A673 (cell line): ENCODE measurements around the gene IGF1R. TPM values are rescaled to one million over a fixed set of nuclear protein-coding genes. Genes with fewer than 3 reads are reported as not detected.

Experiments
- BruUV-seq: library from RNA; stranded (reverse); fragments of 400-500 nt; replicated peaks from 2 replicates; lab custom pipeline; 2021; lab: Mats Ljungman, UMichigan
- CTCF ChIA-PET: fragments of 300-600 bp; sonication (Branson Sonifier 250); formaldehyde crosslinking; loops from one replicate; lab custom pipeline; 2022; ENCODE audit warnings: antibody characterized with exemption; lab: Charles Lee
- POLR2A ChIA-PET: fragments of 300-600 bp; sonication (Branson Sonifier 250); formaldehyde crosslinking; loops from one replicate; lab custom pipeline; 2022; ENCODE audit warnings: antibody characterized with exemption; ENCODE audit not compliant: low non-redundant PET; lab: Charles Lee
- DNase-seq: peaks from one replicate; pipeline ENCODE4 v3.0.0-alpha.2; 2015; ENCODE audit warnings: low spot score
- H3K27ac ChIP-seq: fragments of 200-600 bp; sonication (generic); 2 replicates; pipeline ENCODE4 v1.5.1; 2016; ENCODE audit warnings: mixed run types, low read depth, mild to moderate bottlenecking, mixed read lengths, antibody characterized with exemption, low read length; ENCODE audit not compliant: poor library complexity, severe bottlenecking
- H3K27me3 ChIP-seq: fragments of 200-600 bp; sonication (generic); replicated peaks from 2 replicates; pipeline ENCODE4 v1.6.1; 2017; ENCODE audit warnings: mixed run types, low read depth, mild to moderate bottlenecking, mixed read lengths, antibody characterized with exemption, low read length; ENCODE audit not compliant: insufficient read depth, poor library complexity
- H3K36me3 ChIP-seq: fragments of 200-600 bp; sonication (generic); 2 replicates; pipeline ENCODE4 v1.6.1; 2016; ENCODE audit warnings: mixed run types, mild to moderate bottlenecking, mixed read lengths, antibody characterized with exemption, low read length; ENCODE audit not compliant: insufficient read depth, poor library complexity, severe bottlenecking
- H3K4me1 ChIP-seq: fragments of 200-600 bp; sonication (generic); 2 replicates; pipeline ENCODE4 v1.6.1; 2017; ENCODE audit warnings: mixed run types, mild to moderate bottlenecking, mixed read lengths, antibody characterized with exemption, low read length; ENCODE audit not compliant: insufficient read depth, poor library complexity, severe bottlenecking
- H3K4me3 ChIP-seq: fragments of 200-600 bp; sonication (generic); 2 replicates; pipeline ENCODE4 v1.5.1; 2016; ENCODE audit warnings: low read depth, mixed run types, mild to moderate bottlenecking, mixed read lengths, low read length; ENCODE audit not compliant: poor library complexity, severe bottlenecking
- H3K9me3 ChIP-seq: fragments of 200-600 bp; sonication (generic); 2 replicates; pipeline ENCODE4 v1.6.1; 2016; ENCODE audit warnings: mixed run types, low read depth, mild to moderate bottlenecking, mixed read lengths, antibody characterized with exemption, low read length; ENCODE audit not compliant: poor library complexity, severe bottlenecking
- EZH2 ChIP-seq: fragments of 200-600 bp; sonication (generic); IDR thresholded peaks from 2 replicates; pipeline ENCODE4 v1.6.1; 2017; ENCODE audit warnings: borderline replicate concordance, low read depth, mild to moderate bottlenecking, mixed read lengths, antibody characterized with exemption, low read length; ENCODE audit not compliant: poor library complexity, severe bottlenecking
- intact Hi-C: fragments of 100-400 bp; cut with micrococcal nuclease; formaldehyde crosslinking; loops from one replicate; pipeline ENCODE4 v1.10.0; 2022; ENCODE audit not compliant: unreplicated experiment
- total RNA-seq: library from RNA; stranded (reverse); gene quantifications from 2 replicates; pipeline ENCODE4 v1.2.3, GENCODE V29; 2021
- TF ChIP-seq, protein P1 (sequence below): fragments of 300-800, 200-600 bp; sonication (generic); conservative IDR thresholded peaks from 2 replicates; pipeline ENCODE4 v1.5.1; 2017; ENCODE audit warnings: low read depth, mild to moderate bottlenecking, antibody characterized with exemption, low read length, moderate library complexity, mixed read lengths

Gene IGF1R
- total RNA-seq, 1 experiment from 2014 or later = 34.9 TPM

DNA sequence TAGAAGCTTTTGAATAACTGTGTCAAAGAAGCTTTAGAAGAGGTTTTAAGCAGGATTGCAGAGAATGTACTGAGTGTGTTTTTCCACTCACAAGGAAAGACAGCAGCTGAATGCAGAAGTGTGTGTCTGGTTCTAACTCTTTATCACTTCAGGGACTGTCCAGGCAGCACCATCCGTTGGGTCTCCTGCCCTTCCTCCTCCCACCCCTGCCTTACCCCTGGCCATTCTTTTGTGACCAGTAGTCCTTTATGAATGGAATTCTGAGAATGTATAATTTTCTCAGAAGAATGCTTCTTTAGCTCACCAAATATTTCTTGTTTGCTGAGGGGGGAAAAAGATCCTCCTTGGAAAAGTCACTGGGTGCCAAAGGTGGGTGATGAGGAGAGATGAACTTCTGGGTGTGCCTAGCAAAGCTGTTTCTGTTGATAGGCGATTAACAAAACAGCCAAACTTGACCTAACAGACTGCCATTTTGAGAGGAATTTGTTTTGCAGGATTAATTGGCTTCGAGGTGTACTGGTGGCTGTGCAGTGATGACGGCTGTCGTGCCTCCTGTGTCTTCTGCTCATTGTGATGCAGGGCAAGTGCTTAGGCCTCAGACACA, 70.9 kb downstream of the IGF1R start:
- TF ChIP-seq, protein P1, sequence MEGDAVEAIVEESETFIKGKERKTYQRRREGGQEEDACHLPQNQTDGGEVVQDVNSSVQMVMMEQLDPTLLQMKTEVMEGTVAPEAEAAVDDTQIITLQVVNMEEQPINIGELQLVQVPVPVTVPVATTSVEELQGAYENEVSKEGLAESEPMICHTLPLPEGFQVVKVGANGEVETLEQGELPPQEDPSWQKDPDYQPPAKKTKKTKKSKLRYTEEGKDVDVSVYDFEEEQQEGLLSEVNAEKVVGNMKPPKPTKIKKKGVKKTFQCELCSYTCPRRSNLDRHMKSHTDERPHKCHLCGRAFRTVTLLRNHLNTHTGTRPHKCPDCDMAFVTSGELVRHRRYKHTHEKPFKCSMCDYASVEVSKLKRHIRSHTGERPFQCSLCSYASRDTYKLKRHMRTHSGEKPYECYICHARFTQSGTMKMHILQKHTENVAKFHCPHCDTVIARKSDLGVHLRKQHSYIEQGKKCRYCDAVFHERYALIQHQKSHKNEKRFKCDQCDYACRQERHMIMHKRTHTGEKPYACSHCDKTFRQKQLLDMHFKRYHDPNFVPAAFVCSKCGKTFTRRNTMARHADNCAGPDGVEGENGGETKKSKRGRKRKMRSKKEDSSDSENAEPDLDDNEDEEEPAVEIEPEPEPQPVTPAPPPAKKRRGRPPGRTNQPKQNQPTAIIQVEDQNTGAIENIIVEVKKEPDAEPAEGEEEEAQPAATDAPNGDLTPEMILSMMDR = no peak
- TF ChIP-seq EZH2 = no peak
- ChIA-PET POLR2A (no interaction called here), CTCF (no interaction called here)
- Histone ChIP-seq H3K9me3 (no peaks in the 10 kb centered on the region), H3K36me3 (no peaks in the 10 kb centered on the region), H3K4me1 (peaks cover 23% of the 10 kb centered on the region), H3K4me3 (no peak overlapping the region), H3K27ac (no peak overlapping the region), H3K27me3 (no peaks in the 10 kb centered on the region)
- no TSS peak for BruUV-seq
- DNase-seq = no peak
- intact Hi-C loops = no loop called here

GRCh38 chr15:98720031-98720430, 71.7 kb downstream of the IGF1R start:
- no peak for TF ChIP-seq EZH2
- TF ChIP-seq, protein P1 = no peak
- H3K4me1 ChIP-seq = peaks cover 23% of the 10 kb centered on the region
- ChIA-PET CTCF (no interaction called here), POLR2A (no interaction called here)
- no peaks in the 10 kb centered on the region for H3K9me3 ChIP-seq
- H3K27ac ChIP-seq = peak overlapping the region; percentile 15
- H3K27me3 ChIP-seq = no peaks in the 10 kb centered on the region
- H3K4me3 ChIP-seq = no peak overlapping the region
- BruUV-seq = no TSS peak
- H3K36me3 ChIP-seq = no peaks in the 10 kb centered on the region
- DNase-seq = no peak
- intact Hi-C loops = no loop called here

DNA sequence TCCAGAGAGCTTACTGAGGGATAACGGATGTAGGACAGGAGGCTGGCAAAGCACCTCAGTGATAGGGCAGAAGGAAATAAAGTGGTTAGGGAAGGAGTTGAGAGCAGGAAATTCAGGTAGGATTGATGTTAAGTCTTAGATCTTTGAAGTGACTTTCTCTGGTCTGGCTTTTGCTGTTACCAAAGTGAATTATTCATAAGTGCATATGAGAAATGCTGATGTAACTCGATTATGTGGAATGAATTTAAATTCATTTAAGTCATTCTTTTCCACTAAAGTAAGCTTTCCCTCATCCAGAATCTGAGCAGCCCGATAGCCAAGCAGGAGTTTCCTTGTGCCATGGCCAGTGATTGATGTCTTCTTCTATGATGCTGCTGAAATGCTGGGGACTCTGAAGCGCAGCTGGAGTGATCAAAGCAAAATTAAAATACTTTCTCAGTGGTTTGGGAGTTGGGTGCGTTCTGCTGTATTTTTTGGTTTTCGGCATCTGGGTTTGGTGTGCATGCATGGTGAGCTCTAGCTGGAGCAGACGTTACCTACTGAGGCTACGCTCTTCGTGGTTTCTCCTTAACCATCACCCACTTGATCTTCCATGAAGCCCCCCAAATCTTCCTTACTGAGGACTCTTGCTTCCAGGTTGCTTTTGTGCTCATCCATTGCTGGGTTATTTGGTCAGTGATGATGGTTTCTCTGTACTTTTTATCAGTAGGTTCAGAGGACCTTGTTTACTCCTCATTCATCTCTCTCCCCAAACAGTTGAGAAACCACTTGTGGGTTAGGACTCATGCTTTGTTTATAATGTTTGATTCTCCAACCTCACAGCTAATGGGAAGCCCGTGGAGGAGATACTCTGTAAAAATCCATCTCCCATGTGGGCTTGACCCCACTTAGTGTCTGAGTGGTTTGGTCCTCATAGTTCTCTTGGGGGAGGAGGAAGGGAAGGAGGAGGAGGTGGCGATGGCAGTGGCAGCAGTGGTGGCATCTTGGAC, 72.5 kb downstream of the IGF1R start:
- no peak overlapping the region for H3K4me3 ChIP-seq
- H3K9me3 ChIP-seq = no peaks in the 10 kb centered on the region
- no TSS peak for BruUV-seq
- H3K4me1 ChIP-seq = peaks cover 23% of the 10 kb centered on the region
- no peaks in the 10 kb centered on the region for H3K36me3 ChIP-seq
- intact Hi-C loops = no loop called here
- no peak for DNase-seq
- ChIA-PET CTCF (no interaction called here), POLR2A (no interaction called here)
- H3K27ac ChIP-seq = peak overlapping the region; percentile 15
- H3K27me3 ChIP-seq = no peaks in the 10 kb centered on the region
- no peak for TF ChIP-seq EZH2
- TF ChIP-seq, protein P1 = no peak
